Measurements from ENCODE around the gene PCID2.
A peak's percentile ranks its signal among the peaks of the same experiment; 100 is the strongest.

The PCID2 gene

DNA sequence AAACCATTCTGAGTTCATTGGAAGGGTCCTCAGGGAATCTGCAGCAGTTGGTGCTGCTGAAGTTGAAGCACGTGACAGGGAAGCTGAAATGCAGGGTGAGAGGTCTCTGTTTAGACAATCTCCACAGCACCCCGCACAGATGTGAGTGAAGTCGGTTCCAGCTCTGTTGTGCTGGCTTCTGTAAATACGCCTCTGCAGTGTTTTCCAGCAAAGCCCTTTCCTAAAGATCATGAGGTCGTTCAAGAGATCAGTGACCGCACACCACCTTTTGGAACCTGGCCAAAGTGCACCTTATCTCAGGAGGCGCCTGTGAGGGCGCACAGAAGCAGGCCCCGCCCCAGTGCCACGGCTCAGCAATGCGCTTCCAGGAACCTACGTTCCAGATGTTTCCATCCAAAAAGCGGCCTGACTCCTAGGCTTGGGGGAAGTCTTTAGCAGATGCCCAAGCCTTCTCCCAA lies 11.7 kb upstream of the PCID2 start:
- DNase-seq (ENCODE audit: low read depth in 4 of 4, low spot score in 1 of 4) = no peak

DNA sequence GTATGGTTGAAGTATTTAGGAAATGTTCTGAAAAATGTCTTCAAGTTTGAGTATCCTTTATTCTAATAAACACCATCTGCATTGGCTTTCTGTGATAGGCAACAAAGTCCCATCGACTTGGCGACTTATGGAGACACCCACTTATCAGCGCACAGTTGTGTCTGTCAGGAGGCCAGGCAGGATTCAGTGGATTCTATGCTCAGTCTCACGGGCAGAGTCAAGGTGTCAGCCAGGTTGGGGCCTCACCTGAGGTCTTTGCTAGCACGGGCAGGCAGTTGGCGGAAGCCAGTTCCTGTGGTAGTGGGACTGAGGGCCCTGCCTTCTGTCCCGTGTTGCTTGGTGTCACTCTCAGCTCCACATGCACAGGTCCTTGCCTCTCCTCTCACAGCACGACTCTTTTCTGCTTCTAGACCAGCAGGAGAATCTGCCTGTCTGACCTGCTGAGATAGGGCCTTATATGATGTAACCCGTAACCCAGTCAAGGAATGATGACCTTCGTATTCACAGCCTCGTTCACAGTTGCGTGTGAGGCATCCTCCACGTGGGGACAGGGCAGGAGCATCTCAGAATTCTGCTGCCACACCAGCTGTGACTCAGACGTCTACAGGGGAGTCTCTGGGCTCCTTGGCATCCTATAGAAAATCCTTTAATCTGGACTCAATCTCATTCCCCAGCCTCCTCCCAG lies 10.9 kb upstream of the PCID2 start:
- DNase-seq (ENCODE audit: low read depth in 4 of 4, low spot score in 1 of 4) = no peak

DNA sequence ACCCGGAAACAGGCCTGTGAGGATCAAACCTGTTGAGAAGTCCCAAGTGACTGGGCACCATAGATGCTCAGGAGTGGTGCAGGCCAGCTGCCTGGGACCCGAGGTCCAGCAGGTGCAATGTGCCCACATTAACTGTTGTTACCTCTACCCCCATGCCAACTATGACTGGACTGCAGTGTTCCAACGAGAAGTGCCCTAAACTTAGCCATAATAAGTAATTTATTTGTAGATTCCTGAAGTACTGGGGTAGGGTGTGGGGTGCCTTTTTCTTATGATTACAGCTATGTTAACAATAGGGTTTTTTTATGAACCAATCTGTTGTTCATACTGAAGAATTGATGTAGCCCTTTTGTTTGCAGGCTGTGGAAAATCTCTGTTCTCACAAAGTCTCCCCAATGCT lies 10.1 kb upstream of the PCID2 start:
- no peak for DNase-seq (ENCODE audit: low read depth in 4 of 4, low spot score in 1 of 4)

DNA sequence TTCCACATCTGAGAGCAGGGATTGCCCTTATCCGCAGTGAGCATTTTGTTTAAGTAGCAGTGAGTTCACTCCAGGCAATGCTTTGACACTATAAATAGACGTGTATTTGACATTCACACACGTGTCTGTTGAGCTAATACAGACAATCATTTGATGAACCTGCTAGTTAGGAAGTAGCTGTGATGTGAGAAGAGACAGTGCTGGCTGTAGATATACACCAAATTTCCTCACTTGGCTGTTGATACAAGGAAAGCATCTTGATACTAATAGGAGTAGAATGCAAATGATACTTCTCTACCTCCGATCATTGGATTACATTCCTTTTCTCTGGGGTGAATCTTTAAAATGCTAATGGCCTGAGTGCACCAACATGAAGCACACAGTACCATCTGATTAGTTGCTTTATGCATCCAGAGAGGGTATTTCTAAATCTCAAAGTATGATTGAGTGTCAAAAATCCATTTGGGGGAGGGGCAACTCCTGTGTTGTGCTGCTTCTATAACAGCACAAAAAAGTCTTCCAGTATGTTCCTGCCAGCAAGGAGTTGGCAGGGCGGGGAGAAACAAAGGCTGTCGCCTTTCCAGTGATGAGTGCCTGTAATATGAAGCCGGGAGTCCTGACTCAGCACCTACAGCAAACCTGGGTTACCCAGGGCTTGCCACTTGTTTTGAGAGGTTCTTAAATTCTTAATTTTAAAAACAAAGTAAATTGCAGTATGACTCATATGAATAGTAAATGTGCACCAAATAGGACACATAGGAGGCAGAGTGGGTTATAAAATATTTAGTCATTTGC lies 8.0 kb upstream of the PCID2 start:
- DNase-seq (ENCODE audit: low read depth in 4 of 4, low spot score in 1 of 4) = no peak

DNA sequence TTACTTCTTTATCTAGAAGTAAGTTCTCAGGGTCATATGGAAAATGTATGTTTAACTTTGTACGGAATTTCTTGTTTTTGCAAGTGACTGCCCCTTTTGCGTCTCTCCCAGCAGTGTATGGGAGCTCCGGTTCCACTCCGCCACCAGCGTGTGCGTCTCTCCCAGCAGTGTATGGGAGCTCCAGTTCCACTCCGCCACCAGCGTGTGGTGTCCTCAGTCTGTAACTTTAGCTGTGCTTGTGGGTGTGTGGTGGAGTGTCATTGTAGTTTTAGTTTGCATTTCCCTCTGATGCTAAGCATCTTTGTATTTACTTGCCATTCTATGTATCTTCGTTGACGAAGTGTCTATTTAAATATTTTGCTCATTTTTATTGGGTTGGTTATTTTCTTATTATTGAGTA lies 3.3 kb upstream of the PCID2 start:
- DNase-seq (ENCODE audit: low read depth in 4 of 4, low spot score in 1 of 4) = no peak

DNA sequence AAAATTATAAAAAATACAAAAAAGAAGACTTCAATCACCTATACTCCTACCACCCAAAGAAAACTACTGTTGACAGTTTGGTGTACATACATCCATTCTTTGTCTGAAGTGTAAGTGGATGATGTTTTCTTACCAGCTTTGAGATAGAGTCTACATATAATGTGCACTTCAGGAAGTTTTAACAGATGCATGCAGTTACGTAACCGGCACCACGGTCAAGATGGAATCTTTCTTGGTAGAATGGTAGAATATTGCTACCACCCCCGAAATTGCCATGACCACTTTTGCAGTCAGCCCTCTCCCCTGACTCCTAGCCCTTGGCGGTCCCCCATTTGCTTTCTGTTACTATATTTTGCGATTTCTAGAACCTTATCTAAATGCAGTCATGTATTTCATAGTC lies 2.4 kb upstream of the PCID2 start:
- DNase-seq (ENCODE audit: low read depth in 4 of 4, low spot score in 1 of 4) = no peak

DNA sequence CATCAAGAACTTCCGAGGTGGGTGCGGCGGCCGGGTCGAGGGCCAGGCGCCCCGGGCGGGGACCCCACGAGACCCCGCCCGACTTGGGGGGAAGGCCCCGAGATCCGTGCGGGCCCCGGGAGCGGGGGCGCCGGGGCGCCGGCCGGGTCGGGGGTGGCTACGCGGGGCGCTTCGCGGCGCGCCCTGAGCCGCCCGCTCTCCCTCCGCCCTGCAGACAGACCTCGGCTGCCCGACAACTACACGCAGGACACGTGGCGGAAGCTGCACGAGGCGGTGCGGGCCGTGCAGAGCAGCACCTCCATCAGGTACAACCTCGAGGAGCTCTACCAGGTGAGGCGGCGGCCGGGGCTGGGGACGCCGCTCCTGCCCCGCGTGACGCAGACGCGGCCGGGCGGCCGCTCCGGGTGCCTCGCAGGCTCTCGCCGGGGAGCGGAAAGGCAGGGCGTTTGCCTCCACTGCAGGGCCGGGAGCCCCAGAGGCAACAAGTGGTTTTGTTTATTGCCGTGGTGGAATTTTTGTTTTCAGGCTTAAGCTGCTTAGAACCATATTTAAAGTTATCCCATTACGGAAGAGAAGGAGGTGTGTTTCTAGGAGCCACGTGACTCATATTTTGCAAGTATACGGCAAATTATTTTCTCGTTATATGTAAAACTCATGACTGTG lies 1.4 kb upstream of the PCID2 start:
- peak; percentile 29 to 49 (median 37) for DNase-seq (ENCODE audit: low read depth in 4 of 4, low spot score in 1 of 4)

DNA sequence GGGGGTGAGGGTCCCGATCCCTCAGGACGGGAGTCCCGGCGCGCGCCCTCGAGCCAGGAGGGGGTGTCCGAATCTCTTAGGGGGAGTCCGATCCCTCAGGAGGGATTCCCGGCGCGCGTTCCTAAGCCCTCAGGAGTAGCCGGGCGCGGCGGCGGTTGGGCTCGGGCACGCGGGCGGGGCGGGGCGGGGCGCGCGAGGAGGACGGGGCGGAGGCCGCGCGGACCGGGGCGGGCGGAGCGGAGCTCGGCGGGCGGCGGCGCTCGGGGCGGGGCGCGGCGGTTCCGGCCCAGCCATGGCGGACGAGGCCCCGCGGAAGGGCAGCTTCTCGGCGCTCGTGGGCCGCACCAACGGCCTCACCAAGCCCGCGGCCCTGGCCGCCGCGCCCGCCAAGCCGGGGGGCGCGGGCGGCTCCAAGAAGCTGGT lies 878 bp upstream of the PCID2 start, which contains the start of gene CUL4A:
TSS of gene CUL4A (plus strand) at position 278 of the 423 bp plus-strand sequence. CDS start at position 293, 15 bp downstream.
- DNase-seq (ENCODE audit: low read depth in 4 of 4, low spot score in 1 of 4) = peak; percentile 52 to 70 (median 57)

DNA sequence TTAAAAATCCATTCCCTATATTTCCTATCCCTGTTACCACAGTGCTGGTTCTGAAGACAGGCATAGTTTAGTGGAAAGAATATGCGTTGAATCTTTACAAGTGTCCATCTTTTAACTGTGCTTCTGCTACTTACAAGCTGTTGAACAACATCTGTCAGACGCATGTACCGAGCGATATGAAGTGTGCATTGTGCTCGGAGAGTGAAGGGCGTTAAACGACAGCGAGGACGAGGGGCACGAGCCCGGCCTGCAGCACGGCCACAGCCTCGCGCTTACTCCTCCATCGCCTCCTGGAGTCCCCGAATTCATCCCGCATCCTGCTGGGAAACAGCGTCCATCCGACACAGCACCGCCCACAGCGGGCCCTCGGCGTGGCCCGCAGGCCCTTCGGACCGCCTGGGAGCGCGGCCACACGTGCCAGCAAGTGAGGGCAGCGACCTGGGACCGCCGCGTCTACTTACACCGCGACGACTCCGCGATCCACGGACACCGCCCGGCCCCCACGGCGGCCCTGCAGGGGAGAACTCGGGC lies 514 bp downstream of the PCID2 start:
- no peak for DNase-seq (ENCODE audit: low read depth in 4 of 4, low spot score in 1 of 4)

DNA sequence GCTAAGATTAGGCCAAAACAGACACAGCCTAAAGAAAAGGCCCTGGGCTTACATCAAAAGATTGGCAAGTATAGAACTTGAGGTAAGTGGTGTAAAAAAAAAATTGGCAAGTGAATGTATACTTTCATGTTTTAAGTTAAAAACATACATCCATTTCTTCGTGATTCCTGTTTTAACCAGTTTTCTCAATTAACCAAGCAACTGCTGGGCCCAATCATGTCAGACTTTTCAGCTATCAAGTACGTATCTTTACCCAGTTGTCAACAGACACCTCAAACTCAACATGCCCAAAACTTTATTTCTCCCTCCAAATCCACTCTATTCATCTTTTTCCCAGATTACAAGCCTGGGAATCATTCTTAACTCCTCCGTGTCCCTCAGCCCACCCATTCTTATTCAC lies 1.0 kb downstream of the PCID2 start:
- no peak for DNase-seq (ENCODE audit: low read depth in 4 of 4, low spot score in 1 of 4)

DNA sequence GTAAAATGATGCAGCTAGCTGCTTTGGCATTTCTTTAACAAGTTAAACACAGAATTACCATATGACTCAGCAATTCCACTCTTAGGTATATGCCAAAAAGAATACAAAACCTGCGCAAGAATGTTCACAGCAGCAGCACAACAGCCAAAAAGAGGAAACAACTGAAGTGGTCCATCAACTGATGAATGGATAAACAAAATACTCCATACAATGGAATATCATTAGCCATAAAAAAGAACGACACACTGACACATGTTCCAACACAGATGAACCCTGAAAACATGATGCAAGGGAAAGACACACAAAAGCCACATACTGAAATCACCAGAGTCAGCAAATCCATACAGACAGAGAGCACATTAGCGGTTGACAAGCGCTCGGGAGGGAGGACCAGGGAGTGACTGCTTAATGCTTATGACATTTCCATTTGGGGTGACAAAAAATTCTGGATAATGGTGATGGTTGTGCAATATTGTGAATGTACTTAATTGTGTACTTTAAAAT lies 3.0 kb downstream of the PCID2 start:
- DNase-seq (ENCODE audit: low read depth in 4 of 4, low spot score in 1 of 4) = no peak

DNA sequence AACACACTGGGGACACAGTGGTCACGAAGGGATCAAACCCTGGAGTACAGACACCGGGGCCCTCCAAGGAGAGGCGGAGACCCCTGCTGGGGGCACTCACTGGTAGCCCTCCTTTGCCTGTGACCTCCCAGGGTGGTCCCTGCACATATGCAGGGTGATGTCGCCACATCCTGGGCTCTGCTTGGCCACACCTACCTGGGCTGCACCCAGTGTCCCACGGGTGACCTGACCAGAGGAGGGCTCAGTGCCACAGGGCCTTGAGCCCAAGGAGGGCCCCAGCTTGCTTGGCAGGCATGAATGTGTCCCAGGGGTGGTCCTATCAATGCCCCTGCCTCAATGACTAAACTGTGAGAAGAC lies 4.1 kb downstream of the PCID2 start:
- no peak for DNase-seq (ENCODE audit: low read depth in 4 of 4, low spot score in 1 of 4)

DNA sequence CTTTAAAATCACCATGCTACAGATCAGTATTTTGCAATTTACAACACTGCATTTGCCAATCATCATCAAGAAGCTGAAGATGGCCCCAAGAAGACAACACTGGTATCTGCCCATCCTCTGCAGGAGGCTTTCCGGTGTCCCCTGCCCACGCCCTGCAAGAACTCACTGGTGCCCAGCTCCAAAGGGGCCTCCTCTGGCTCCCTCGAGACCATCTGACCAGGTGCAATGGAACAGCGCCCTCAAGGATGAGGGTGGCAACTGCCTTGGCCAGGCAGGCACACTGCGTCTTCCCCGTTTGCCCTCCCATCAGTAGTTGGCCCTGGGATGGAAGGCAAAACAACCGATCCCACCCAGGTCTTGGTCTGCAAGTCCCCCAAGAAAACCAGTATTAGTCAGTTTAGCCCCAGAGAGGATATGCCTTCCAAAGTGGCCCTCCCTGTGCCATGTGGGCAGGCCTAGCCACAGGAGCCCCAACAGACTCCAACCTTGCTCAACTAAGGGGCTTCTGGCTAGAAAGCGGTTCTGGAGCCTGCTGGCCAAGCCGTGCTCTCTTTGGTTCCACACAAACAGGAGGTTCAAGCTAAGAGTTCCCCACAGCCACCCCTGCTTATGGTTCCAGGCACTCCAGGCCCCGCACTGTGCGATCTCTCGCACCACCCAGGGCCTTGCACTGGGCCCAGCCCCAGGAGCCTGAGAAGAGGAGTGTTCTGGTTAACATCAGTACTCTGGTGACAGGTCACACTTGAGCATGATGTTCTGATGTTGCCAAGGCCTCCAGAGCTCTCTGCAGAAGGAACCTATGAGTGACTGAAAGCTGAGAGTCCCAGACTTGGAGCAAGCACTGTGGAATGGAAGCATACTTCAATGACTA lies 4.7 kb downstream of the PCID2 start:
- DNase-seq (ENCODE audit: low read depth in 4 of 4, low spot score in 1 of 4) = no peak

DNA sequence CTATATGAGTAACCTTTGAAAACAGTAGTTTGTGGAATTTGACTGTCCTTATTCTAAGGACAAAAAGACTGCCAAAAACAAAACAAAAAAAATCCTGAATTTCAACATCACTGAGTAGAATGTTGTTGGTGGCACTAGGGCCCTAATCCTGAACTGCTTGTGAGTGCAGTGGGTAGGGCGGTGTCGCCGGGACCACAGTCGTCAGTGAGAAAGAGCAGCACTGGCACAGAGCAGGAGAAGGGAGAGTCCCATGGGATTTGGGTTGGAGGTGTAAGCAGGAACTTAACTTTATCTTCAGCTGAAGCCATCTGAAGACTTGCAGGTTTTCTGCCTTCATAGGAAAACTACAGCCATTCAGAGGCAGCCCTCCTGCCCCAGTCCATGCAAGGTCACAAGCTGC lies 5.6 kb downstream of the PCID2 start:
- no peak for DNase-seq (ENCODE audit: low read depth in 4 of 4, low spot score in 1 of 4)

DNA sequence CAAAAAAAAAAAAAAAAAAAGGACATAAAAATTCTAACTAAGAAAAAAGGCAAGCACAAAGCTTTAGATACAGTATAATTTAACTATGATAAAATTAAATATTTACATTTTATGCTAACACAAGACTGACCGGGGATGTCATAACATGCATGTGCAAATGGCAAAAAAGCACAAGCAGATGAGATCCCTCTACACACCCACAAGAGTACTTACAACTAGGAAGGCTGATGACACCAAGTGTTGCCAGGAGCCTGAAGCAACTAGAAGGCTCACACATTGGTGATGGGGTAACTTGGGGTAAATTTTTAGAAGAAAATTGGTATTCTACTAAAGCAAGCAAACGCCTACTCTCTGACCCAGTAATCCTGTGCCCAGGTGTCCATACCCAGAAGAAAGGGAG lies 6.7 kb downstream of the PCID2 start:
- no peak for DNase-seq (ENCODE audit: low read depth in 4 of 4, low spot score in 1 of 4)

DNA sequence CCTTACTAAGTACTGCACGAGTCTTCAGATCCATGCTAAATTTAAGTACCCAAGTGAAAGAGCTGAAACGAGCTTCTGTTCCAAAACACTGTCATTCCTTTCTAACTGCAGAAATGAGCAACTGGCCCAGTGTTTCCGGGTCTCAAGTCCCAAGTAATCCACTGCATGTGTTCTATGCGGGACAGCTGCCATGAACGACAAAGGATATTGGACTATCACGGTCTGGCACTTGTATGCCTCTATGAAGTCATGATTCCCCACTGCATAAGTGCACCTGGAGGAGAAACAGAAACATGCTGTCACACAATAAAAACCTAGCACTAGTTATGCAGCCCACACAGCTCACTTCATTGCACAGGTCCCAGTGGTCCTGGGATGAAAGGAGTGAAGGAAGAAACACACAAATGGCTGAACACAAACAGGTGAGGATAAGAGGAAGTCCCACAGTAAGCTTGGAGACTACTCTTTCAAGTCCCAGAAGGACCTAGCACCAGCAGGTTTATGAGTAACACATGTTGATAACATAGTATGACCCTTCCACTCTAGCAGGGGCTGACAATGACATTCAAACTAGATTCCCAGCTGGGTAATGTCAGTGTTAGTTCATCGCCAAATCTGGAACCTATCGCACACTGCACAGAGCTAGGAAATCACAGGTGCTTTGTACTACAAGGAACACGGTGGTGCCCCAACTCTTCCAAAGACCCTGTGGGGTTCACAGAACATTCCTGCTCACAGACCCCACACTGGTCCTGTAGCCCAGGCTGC lies 11.3 kb downstream of the PCID2 start:
- DNase-seq (ENCODE audit: low read depth in 4 of 4, low spot score in 1 of 4) = no peak

DNA sequence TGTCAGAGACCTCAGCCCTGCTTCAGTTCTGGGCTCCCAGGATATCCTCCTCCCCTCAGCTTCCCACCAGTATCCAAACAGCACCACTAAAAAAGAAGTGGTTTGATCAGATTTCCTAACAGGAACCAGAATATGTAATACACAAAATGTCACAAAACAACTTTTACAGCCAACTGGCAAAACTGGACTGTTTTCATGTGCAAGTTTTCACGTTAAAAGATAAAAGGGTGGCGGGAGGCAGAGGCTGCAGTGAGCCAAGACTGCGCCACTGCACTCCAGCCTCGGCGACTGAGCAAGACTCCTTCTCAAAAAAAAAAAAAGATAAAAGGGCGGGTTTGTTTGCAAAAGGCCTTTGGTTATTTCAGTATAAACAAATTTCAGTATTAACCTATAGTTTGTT lies 13.1 kb downstream of the PCID2 start:
- no peak for DNase-seq (ENCODE audit: low read depth in 4 of 4, low spot score in 1 of 4)

DNA sequence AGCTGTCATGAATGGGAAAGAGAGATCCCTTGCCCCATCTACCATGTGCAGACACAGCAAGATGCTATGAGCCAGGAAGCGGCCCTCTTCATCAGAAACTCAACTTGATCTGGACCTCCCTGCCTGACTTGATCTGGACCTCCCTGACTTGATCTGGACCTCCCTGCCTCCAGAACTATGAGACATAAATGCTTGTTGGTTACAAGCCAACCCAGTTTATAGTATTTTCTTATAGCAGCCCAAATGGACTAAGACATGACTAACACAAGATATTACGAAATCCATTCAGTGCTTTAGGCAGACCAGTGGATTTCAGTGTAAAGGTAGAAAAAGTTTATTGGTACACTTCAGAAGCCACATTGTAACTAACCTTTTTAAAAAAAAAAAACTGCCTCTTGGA lies 15.6 kb downstream of the PCID2 start:
- DNase-seq (ENCODE audit: low read depth in 4 of 4, low spot score in 1 of 4) = no peak

DNA sequence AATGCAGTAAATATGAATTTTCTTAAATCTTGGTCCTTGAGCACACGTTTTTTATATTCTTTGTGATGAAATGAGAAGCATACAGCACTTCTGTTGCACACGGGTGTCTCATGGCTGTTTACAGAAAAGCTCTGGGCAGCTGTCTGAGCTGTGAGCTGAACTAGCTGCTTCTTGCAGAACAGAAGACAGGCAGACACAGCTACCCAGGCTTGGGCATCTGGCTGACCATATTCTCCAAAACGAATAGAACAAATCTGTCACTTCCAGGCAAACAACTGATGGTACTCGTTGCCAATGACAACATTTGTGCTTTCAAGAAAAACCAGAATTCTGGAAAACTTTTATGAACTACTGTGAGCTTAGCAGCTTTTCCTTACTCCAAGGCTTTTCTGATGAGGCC lies 16.2 kb downstream of the PCID2 start:
- DNase-seq (ENCODE audit: low read depth in 4 of 4, low spot score in 1 of 4) = no peak

DNA sequence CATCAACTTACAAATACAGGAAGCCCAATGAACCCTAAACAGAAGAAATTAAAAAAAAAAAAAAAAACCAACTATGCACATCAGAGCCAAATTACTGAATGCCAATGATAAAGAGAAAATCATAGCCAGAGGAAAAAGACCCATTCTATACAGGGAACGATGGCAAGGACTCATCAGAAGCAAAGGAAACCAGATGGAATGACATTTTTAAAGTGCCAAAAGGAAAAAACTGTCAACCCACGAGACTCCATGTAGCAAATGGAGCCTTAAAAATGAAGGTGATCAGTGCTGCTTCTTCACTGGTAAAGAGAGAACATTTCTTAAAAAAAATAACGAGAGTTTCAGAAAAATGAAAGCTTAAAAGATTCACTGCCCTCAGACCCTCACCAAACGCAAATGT lies 18.3 kb downstream of the PCID2 start:
- no peak for DNase-seq (ENCODE audit: low read depth in 4 of 4, low spot score in 1 of 4)

Measured in stimulated activated CD4-positive, alpha-beta T cell treated with anti-CD3 and anti-CD28 coated beads, Interleukin-1b, Interleukin-23, amount 100 ng/mL, for 24 hours (primary cell).